ENCODE results near the gene KRT34. TPM values are rescaled to one million over a fixed set of nuclear protein-coding genes. Genes with fewer than 3 reads are reported as not detected.

The KRT34 gene
- 8.0 TPM in 1 of 2 replicates, not detected in the other for total RNA-seq

GRCh38 chr17:41381943-41382342 lies at the start of gene KRT34:
TSS of gene KRT34 (minus strand) at chr17:41382306. CDS start at chr17:41382246, 60 bp downstream.

GRCh38 chr17:41424111-41424635 lies 42.1 kb upstream of the KRT34 start, which contains the start of gene KRT37:
TSS of gene KRT37 (minus strand) at chr17:41424585. CDS start at chr17:41424523, 62 bp downstream.

GRCh38 chr17:41396996-41397660 lies 15.0 kb upstream of the KRT34 start, which contains the start of gene KRT31:
TSS of gene KRT31 (minus strand) at chr17:41397608. CDS start at chr17:41397539, 69 bp downstream.

GRCh38 chr17:41369713-41370112 lies 12.4 kb downstream of the KRT34 start, which contains the start of gene KRT33B:
TSS of gene KRT33B (minus strand) at chr17:41369813. CDS start at chr17:41369750, 63 bp downstream.

GRCh38 chr17:41350381-41350878 lies 31.7 kb downstream of the KRT34 start, which contains the start of gene KRT33A:
TSS of gene KRT33A (minus strand) at chr17:41350828. CDS start at chr17:41350767, 61 bp downstream.

Other genes with a start within 250 kb of the KRT34 start
- gene KRTAP4-6, start 241.8 kb downstream of the KRT34 start, total RNA-seq = not detected in 2 replicates
- not detected in 2 replicates for gene KRTAP4-5, start 232.5 kb downstream of the KRT34 start, total RNA-seq
- not detected in 2 replicates for gene KRTAP4-4, start 221.6 kb downstream of the KRT34 start, total RNA-seq
- gene KRTAP4-3, start 214.1 kb downstream of the KRT34 start, total RNA-seq = not detected in 2 replicates
- not detected in 2 replicates for gene KRTAP4-2, start 204.1 kb downstream of the KRT34 start, total RNA-seq
- 0.13 TPM in 1 of 2 replicates, not detected in the other for gene KRTAP4-1, start 197.4 kb downstream of the KRT34 start, total RNA-seq
- gene KRTAP9-1, start 192.4 kb downstream of the KRT34 start, total RNA-seq = not detected in 2 replicates
- gene KRTAP9-2, start 155.7 kb downstream of the KRT34 start, total RNA-seq = not detected in 2 replicates
- gene KRTAP9-3, start 149.9 kb downstream of the KRT34 start, total RNA-seq = not detected in 2 replicates
- not detected in 2 replicates for gene KRTAP9-8, start 144.3 kb downstream of the KRT34 start, total RNA-seq
- gene KRTAP9-4, start 132.6 kb downstream of the KRT34 start, total RNA-seq = not detected in 2 replicates
- gene KRTAP9-9, start 126.9 kb downstream of the KRT34 start, total RNA-seq = not detected in 2 replicates
- not detected in 2 replicates for gene KRTAP9-6, start 116.9 kb downstream of the KRT34 start, total RNA-seq
- not detected in 2 replicates for gene KRTAP9-7, start 106.6 kb downstream of the KRT34 start, total RNA-seq
- not detected in 2 replicates for gene KRTAP29-1, start 79.5 kb downstream of the KRT34 start, total RNA-seq
- not detected in 2 replicates for gene KRTAP16-1, start 73.0 kb downstream of the KRT34 start, total RNA-seq
- gene KRTAP17-1, start 66.6 kb downstream of the KRT34 start, total RNA-seq = not detected in 2 replicates
- not detected in 2 replicates for gene KRT33A, start 31.5 kb downstream of the KRT34 start, total RNA-seq
- not detected in 2 replicates for gene KRT33B, start 12.5 kb downstream of the KRT34 start, total RNA-seq
- gene KRT31, start 15.3 kb upstream of the KRT34 start, total RNA-seq = not detected in 2 replicates
- gene KRT37, start 42.3 kb upstream of the KRT34 start, total RNA-seq = not detected in 2 replicates
- not detected in 2 replicates for gene KRT38, start 58.7 kb upstream of the KRT34 start, total RNA-seq
- gene KRT32, start 85.1 kb upstream of the KRT34 start, total RNA-seq = 0.13 TPM in 1 of 2 replicates, not detected in the other
- gene KRT35, start 98.8 kb upstream of the KRT34 start, total RNA-seq = not detected in 2 replicates
- gene KRT36, start 107.6 kb upstream of the KRT34 start, total RNA-seq = not detected in 2 replicates
- gene KRT13, start 123.3 kb upstream of the KRT34 start, total RNA-seq = not detected in 2 replicates
- 0.96 and 2.7 TPM in 2 replicates for gene KRT15, start 136.6 kb upstream of the KRT34 start, total RNA-seq
- 26.0 and 421 TPM in 2 replicates for gene KRT19, start 146.0 kb upstream of the KRT34 start, total RNA-seq
- gene KRT9, start 189.8 kb upstream of the KRT34 start, total RNA-seq = not detected in 2 replicates
- 0.13 and 0.48 TPM in 2 replicates for gene KRT14, start 204.6 kb upstream of the KRT34 start, total RNA-seq
- not detected in 2 replicates for gene KRT16, start 230.5 kb upstream of the KRT34 start, total RNA-seq
- 11.0 and 103 TPM in 2 replicates for gene KRT17, start 242.3 kb upstream of the KRT34 start, total RNA-seq